Mesenteric fat pad (tissue), 1 donor: ENCODE measurements around the gene RBPJ. TPM values are rescaled to one million over a fixed set of nuclear protein-coding genes. Genes with fewer than 3 reads are reported as not detected.

ENCODE experiments used
- DNase-seq: peaks from one replicate; pipeline ENCODE4 v3.0.0-alpha.2; 2020; ENCODE audit warnings: low spot score
- total RNA-seq: library from RNA; stranded (reverse); fragmentation: NEBNext Ultra II Directional; extraction: Animal tissue kit (Norgen Biotek cat#: 25700); gene quantifications from one replicate; pipeline ENCODE4 v1.2.1, GENCODE V29; 2021
- donor health status: DM: yes; HTN: yes; CAD: no.

The RBPJ gene
- total RNA-seq, 1 donor from 2014 or later: 112 TPM

GRCh38 chr4:26457412-26457811 is 136.6 kb downstream of the RBPJ start:
- DNase-seq: no peak

- no peak for DNase-seq
Observed at GRCh38 chr4:26458157-26458561, 137.3 kb downstream of the RBPJ start.

- DNase-seq: no peak
Observed at GRCh38 chr4:26459054-26459755, 138.4 kb downstream of the RBPJ start.

- no peak for DNase-seq
Observed at GRCh38 chr4:26459756-26460530, 139.1 kb downstream of the RBPJ start.

GRCh38 chr4:26462874-26463273 is 142.1 kb downstream of the RBPJ start:
- DNase-seq: no peak

GRCh38 chr4:26463386-26463785 is 142.6 kb downstream of the RBPJ start:
- no peak for DNase-seq

- no peak for DNase-seq
Observed at GRCh38 chr4:26464420-26465095, 143.7 kb downstream of the RBPJ start.

DNA sequence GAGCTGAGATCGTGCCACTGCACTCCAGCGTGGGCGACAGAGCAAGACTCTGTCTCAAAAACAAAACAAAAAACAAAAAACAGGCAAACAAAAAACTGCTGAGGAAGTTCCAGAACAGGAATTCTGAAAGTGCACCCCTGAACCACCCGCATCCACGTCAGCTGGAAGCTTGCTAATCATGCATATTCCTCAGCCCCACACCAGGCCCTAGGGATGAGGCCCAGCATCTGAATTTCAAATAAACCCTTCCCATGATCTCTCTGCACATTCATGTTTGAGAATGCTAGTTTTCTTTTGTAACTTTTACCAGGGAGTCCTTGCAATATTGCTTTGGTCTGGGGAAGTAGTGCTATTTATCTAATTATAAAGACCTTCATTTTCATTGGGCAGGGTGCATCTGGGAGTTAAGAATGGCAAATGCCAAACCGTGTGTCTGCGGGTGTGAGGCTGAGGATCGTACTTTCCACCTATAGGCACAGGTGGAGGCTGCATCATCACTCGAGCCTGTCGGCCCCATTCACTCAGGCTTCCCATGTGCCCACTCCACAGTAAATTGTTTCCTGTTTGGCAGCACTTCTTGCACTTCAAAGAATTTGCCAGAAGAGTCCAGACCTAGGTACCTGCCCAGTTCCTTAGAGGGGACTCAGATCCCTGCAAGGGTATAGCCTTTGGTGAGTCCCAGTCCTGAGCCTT is 145.9 kb downstream of the RBPJ start:
- DNase-seq: no peak

- no peak for DNase-seq
Observed at GRCh38 chr4:26467724-26468123, 146.9 kb downstream of the RBPJ start.

- DNase-seq: no peak
Observed at GRCh38 chr4:26468283-26468949, 147.6 kb downstream of the RBPJ start.

DNA sequence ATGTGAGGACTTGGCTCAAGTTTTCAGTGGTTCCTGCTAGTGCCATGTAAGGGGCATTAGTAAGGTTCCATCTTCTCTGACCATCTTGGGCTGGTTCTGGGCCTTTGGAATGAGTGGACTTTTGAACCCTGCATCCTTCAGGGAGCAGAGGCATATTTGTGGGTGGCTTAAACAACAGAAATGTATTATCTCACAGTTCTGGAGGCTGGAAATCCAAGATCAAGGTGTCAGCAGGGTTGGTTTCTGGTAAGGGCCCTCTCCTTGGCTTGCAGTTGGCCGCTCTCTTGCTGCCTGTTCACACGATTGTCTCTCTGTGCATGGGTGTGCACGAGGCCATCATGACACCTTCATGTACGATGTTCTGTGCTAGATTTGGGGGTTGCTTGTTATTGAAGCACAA is 148.2 kb downstream of the RBPJ start:
- DNase-seq: no peak

- DNase-seq: no peak
Observed at GRCh38 chr4:26471890-26472289, 151.1 kb downstream of the RBPJ start.

- DNase-seq: no peak
Observed at GRCh38 chr4:26473893-26474292, 153.1 kb downstream of the RBPJ start.

- DNase-seq: no peak
Observed at GRCh38 chr4:26474551-26474950, 153.7 kb downstream of the RBPJ start.

GRCh38 chr4:26475716-26476115 is 154.9 kb downstream of the RBPJ start:
- DNase-seq: no peak

DNA sequence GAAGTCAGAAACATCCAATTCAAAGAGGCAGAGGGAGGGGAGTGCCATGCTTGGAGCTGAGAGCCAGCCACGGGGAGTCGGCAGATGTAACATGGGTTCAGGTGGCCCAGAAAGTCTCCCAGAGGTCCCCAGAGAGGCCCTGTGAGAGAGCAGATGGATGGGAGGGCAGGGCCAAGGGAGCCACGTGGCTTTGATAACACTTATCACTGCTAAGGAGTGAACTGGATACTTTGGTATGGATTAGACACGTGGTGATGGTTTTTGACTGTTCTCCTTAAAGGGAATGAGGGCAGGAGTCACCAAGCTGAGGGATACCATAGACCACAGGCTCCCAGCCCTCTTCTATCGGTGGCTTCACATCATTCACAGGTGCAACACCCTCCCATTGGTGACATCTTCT is 155.7 kb downstream of the RBPJ start:
- no peak for DNase-seq

- DNase-seq: no peak
Observed at GRCh38 chr4:26478330-26478729, 157.5 kb downstream of the RBPJ start.

DNA sequence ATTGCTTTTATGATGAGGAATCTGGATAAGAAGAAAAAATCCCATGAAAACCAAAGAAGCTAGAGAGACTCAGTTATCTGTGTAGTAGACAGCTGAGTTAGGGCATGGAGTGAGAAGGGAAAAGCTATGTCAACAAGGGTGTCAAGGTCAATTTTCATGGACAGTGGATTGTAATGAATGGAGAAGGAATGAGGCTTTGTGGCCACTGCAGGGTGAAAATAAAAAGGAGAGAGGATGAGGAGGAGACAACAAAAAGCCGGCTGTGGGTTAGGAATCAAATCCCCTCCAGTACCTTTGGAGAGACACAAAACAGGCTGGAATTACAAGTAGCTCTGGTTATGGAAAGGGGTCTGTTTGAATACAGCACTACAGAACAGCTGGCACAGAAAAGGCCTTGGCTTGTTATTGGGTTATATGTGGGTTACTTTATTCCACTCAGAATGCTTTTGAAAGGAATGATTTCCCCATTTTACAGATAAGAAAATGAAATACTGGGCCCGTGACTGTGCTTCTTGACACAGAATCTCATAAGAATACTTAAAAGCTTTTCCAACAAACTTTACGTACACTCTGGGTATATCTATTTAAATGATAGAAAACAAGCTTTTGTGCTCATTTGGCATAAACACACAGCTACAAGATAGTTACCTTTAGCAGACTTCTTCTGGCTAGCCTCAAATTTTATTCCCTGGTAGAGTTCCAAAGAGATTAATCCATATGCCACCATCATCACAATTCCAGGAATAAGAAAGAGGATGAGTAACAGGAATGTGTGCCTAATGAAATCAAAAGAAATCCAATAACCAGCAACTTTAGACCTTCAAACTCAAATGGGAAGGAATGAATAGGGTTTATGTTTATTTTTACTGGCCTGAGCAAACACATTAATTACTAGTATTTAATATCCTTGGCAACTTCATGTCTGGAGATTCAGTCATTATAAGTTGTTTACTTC is 162.0 kb downstream of the RBPJ start:
- no peak for DNase-seq

DNA sequence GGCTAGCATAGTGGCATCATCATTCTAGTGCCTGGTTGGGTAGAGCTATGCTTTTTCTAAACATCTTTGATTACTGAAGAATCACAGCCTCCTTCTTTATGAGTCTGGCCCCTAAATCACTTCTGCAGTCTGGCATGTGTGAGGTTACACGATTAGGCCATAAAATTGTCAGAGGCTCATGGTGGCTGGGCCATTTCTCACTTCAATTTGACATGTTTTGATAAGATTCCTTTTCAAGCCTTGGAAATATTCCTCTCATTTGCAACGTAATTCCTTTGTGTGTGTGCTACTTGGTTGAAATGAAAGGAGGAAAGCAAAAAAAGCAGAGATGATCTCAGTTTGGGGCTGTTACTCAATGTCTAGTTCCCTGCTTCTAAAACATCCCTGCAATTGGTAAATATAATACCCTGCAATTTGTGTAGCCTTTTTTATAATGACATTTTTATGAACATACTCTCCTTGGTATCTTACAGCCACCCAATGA is 163.3 kb downstream of the RBPJ start:
- no peak for DNase-seq

DNA sequence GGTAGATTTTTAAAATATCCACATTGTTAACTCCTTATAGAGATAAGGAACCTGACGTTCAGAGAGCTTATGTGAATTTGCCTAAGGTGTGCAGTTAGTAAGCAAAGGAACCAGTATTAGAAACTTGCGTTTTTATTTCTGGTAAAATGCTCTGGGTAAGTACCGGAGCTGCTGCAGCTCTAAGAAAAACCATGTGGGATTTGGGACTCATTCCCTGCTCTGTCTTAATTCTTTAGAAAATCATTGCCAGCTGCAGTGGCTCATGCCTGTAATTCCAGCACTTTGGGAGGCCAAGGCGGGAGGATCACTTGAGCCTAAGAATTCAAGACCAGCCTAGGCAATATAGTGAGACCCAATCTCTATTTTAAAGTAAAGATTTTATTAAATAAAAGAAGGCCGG is 163.7 kb downstream of the RBPJ start:
- no peak for DNase-seq
